ENCODE results near the gene STEAP1B. TPM values are rescaled to one million over a fixed set of nuclear protein-coding genes. Genes with fewer than 3 reads are reported as not detected.

Gene STEAP1B
- polyA plus RNA-seq, 1 experiment: 18.8 TPM

DNA sequence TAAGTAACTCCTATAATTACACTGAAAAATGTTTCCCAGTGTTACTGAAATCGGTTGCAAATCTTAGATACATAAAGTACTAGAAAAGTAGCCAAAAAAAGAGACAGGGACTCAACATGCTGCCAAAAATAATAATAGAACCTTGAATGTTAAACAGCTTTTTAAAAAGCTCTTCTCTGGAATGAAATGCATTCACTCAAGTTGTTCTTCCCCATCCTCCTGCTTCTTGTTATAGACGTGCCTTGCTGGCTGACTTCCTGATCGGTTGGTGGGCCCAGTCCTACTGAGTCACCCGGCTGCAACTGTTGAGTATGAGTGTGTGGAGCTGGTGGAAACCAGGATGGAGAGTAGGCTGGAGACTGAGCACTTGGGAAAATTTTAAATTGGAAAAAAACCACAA lies 112.4 kb downstream of the STEAP1B start:
- no peak for DNase-seq (ENCODE audit: low read depth, low spot score)
- no peak overlapping the region for H3K27ac ChIP-seq (ENCODE audit: low read depth, low read length)
- no peaks in the 10 kb centered on the region for H3K9me3 ChIP-seq (ENCODE audit: control insufficient read depth, insufficient read depth, low read length)
- POLR2A ChIA-PET: no interaction called here
- TF ChIP-seq, protein P1, sequence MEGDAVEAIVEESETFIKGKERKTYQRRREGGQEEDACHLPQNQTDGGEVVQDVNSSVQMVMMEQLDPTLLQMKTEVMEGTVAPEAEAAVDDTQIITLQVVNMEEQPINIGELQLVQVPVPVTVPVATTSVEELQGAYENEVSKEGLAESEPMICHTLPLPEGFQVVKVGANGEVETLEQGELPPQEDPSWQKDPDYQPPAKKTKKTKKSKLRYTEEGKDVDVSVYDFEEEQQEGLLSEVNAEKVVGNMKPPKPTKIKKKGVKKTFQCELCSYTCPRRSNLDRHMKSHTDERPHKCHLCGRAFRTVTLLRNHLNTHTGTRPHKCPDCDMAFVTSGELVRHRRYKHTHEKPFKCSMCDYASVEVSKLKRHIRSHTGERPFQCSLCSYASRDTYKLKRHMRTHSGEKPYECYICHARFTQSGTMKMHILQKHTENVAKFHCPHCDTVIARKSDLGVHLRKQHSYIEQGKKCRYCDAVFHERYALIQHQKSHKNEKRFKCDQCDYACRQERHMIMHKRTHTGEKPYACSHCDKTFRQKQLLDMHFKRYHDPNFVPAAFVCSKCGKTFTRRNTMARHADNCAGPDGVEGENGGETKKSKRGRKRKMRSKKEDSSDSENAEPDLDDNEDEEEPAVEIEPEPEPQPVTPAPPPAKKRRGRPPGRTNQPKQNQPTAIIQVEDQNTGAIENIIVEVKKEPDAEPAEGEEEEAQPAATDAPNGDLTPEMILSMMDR (IDR thresholded peaks at IDR 0.05; ENCODE audit: low read depth, low read length): no peak
- CTCF ChIA-PET: no interaction called here
- no peak overlapping the region for H3K4me3 ChIP-seq (ENCODE audit: low read depth, low read length)
- no peaks in the 10 kb centered on the region for H3K27me3 ChIP-seq (ENCODE audit: control insufficient read depth, insufficient read depth, low read length)

DNA sequence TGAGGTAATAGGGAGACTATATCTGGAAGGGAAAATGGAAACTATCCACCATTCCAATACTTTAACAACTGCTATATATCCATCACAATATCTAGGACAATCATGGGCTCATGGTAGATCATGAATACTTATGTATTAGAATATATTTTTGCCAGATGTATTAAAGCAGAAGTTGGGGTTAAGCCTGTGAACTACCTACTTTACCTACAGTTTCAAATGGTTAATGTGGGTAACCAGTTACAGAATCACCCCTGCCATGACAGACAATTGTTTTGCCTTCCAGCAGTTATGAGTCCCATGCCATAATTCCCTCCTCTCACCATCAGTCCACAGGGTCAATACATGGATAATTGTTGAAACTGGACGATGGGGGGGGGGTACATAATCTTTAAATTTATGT lies 113.1 kb downstream of the STEAP1B start:
- ChIA-PET POLR2A (no interaction called here), CTCF (no interaction called here)
- TF ChIP-seq, protein P1 (IDR thresholded peaks at IDR 0.05; ENCODE audit: low read depth, low read length): no peak
- Histone ChIP-seq H3K4me3 (ENCODE audit: low read depth, low read length) (no peak overlapping the region), H3K27me3 (ENCODE audit: control insufficient read depth, insufficient read depth, low read length) (no peaks in the 10 kb centered on the region), H3K9me3 (ENCODE audit: control insufficient read depth, insufficient read depth, low read length) (no peaks in the 10 kb centered on the region), H3K27ac (ENCODE audit: low read depth, low read length) (no peak overlapping the region)
- DNase-seq (ENCODE audit: low read depth, low spot score): no peak

DNA sequence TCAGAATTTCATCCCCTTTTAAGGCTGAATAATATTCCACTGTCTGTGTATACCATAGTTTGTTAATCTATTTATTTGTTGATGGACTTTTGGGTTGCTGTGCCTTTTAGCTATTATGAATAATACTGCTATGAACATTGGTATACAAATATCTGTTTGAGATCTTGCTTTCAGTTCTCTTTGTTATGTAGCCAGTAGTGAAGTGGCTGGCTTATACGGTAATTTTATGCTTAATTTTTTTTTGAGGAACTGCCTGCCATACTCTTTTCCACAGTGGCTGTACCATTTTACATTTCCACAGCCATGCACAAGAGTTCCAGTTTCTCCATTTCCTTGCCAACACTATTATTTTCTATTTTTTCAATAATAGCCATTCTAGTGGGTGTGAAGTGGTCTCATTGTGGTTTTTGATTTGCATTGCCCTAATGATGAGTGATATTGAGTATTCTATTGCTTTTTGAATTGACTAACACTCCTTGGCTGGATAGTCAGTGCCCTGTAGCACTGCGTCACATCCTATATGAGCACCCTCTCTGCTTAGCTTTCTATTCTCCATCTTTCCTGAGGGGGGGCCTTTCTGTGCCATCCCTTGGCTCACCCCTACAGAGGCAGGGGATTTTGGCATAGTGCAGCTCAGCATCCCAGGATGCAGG lies 113.7 kb downstream of the STEAP1B start:
- CTCF ChIA-PET: no interaction called here
- no peak overlapping the region for H3K27ac ChIP-seq (ENCODE audit: low read depth, low read length)
- POLR2A ChIA-PET: no interaction called here
- no peaks in the 10 kb centered on the region for H3K27me3 ChIP-seq (ENCODE audit: control insufficient read depth, insufficient read depth, low read length)
- H3K9me3 ChIP-seq (ENCODE audit: control insufficient read depth, insufficient read depth, low read length): no peaks in the 10 kb centered on the region
- no peak for DNase-seq (ENCODE audit: low read depth, low spot score)
- TF ChIP-seq, protein P1 (IDR thresholded peaks at IDR 0.05; ENCODE audit: low read depth, low read length): no peak
- H3K4me3 ChIP-seq (ENCODE audit: low read depth, low read length): no peak overlapping the region

DNA sequence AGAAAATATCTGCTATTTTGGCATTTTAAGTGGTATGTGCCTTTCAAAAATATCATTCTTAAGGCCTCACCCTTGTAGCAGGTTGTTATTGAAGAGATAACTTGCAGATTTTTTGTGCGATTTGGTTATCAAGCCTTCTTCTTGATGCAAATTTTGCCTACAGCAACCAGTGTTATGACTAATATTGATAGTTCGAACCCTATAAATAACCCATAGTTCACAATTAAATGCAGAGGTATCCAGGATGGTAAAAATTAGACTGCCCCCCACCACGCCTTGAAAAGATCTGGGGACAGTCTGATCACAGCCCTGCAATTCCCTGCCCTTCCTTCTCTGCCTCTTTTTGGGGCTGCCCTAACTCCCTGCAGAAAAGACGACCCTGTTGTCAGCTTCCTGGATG lies 114.7 kb downstream of the STEAP1B start:
- TF ChIP-seq, protein P1 (IDR thresholded peaks at IDR 0.05; ENCODE audit: low read depth, low read length): no peak
- H3K9me3 ChIP-seq (ENCODE audit: control insufficient read depth, insufficient read depth, low read length): no peaks in the 10 kb centered on the region
- DNase-seq (ENCODE audit: low read depth, low spot score): no peak
- no peak overlapping the region for H3K27ac ChIP-seq (ENCODE audit: low read depth, low read length)
- CTCF ChIA-PET: no interaction called here
- no peak overlapping the region for H3K4me3 ChIP-seq (ENCODE audit: low read depth, low read length)
- POLR2A ChIA-PET: no interaction called here
- no peaks in the 10 kb centered on the region for H3K27me3 ChIP-seq (ENCODE audit: control insufficient read depth, insufficient read depth, low read length)

DNA sequence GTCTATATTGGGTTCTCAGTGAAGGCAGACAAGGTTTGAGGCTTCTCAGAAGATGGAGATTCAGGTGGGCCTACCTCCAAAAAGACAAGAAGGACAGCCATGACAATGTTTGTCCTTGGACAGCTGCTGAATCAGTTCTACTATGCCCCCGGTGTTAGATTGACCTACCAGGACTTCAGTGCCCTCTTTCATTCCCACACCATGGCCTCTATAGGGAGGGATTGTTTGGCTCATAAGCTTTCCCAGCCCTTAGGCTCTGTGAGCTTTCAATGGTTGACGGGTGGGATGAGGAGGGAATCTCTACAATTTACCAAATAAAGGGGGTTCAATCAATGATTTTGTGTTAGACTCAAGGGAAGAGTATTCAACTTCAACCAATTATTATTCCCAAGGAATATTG lies 119.7 kb downstream of the STEAP1B start:
- DNase-seq (ENCODE audit: low read depth, low spot score): no peak
- no peaks in the 10 kb centered on the region for H3K9me3 ChIP-seq (ENCODE audit: control insufficient read depth, insufficient read depth, low read length)
- H3K4me3 ChIP-seq (ENCODE audit: low read depth, low read length): no peak overlapping the region
- no peaks in the 10 kb centered on the region for H3K27me3 ChIP-seq (ENCODE audit: control insufficient read depth, insufficient read depth, low read length)
- ChIA-PET POLR2A (no interaction called here), CTCF (no interaction called here)
- TF ChIP-seq, protein P1 (IDR thresholded peaks at IDR 0.05; ENCODE audit: low read depth, low read length): no peak
- H3K27ac ChIP-seq (ENCODE audit: low read depth, low read length): no peak overlapping the region

Data from AG04450 (cell line).